DMS53 treated with DMSO at 0.1 percent for 48 hours (cell line): ENCODE results near the gene ETV5.
"Not testable (repeated sequence)": the region's sequence is repeated elsewhere in the genome, so short reads cannot be mapped to it uniquely, and the experiment has no call there.

Source experiments
- DNase-seq: peaks from one replicate; lab custom pipeline; 2025; ENCODE audit not compliant: unreplicated experiment; lab: John Stamatoyannopoulos, UW

The ETV5 gene

GRCh38 chr3:186025993-186026392, 82.9 kb downstream of the ETV5 start:
- not testable (repeated sequence) for DNase-seq

- DNase-seq = no peak
These were observed 83.7 kb downstream of the ETV5 start for GRCh38 chr3:186025161-186025560.

GRCh38 chr3:186024210-186024609, 84.7 kb downstream of the ETV5 start:
- DNase-seq = no peak

- no peak for DNase-seq
These were observed 86.0 kb downstream of the ETV5 start for GRCh38 chr3:186022931-186023330.

- DNase-seq = no peak
These were observed 87.1 kb downstream of the ETV5 start for GRCh38 chr3:186021673-186022362.

- DNase-seq = not testable (repeated sequence)
These were observed 87.6 kb downstream of the ETV5 start for GRCh38 chr3:186021250-186021649.

GRCh38 chr3:186019288-186019687, 89.6 kb downstream of the ETV5 start:
- not testable (repeated sequence) for DNase-seq

- no peak for DNase-seq
These were observed 94.0 kb downstream of the ETV5 start for GRCh38 chr3:186014866-186015265.

- no peak for DNase-seq
These were observed 95.6 kb downstream of the ETV5 start for GRCh38 chr3:186013312-186013711.

- no peak for DNase-seq
These were observed 96.8 kb downstream of the ETV5 start for GRCh38 chr3:186012137-186012536.

- no peak for DNase-seq
These were observed 104.2 kb downstream of the ETV5 start for GRCh38 chr3:186004671-186005070.

GRCh38 chr3:186004209-186004608, 104.7 kb downstream of the ETV5 start:
- DNase-seq = no peak

GRCh38 chr3:186003610-186004009, 105.3 kb downstream of the ETV5 start:
- no peak for DNase-seq

- DNase-seq = no peak
These were observed 105.9 kb downstream of the ETV5 start for GRCh38 chr3:186002884-186003472.

GRCh38 chr3:186001842-186002241, 107.0 kb downstream of the ETV5 start:
- DNase-seq = no peak

GRCh38 chr3:185999221-185999620, 109.7 kb downstream of the ETV5 start:
- DNase-seq = no peak

- DNase-seq = no peak
These were observed 110.8 kb downstream of the ETV5 start for GRCh38 chr3:185998136-185998535.

- DNase-seq = no peak
These were observed 111.8 kb downstream of the ETV5 start for GRCh38 chr3:185997130-185997529.
